GM12878 (cell line): ENCODE results near the gene PKHD1. TPM values are rescaled to one million over a fixed set of nuclear protein-coding genes. Genes with fewer than 3 reads are reported as not detected.

Source experiments
- ATAC-seq: fragments of 200-7000 bp; cut with Tn5 transposase; 3 replicates; pipeline ENCODE4 v1.9.1; 2020; ENCODE audit warnings: mild to moderate bottlenecking, moderate library complexity
- BruUV-seq: library from RNA; stranded (reverse); fragments of 400-500 nt; replicated peaks from 2 replicates; lab custom pipeline; 2021; lab: Mats Ljungman, UMichigan
- CTCF ChIA-PET: fragments of 300-600 bp; sonication (Branson Sonifier 250); formaldehyde crosslinking; extraction: SDS; loops from one replicate; lab custom pipeline; 2021; ENCODE audit warnings: inconsistent platforms; lab: Yijun Ruan, JAX
- POLR2A ChIA-PET: fragments of 350-600 bp; formaldehyde crosslinking; extraction: SDS; loops from one replicate; lab custom pipeline; 2021; ENCODE audit warnings: inconsistent platforms; lab: Charles Lee
- RAD21 ChIA-PET: fragments of 300-600 bp; sonication (Branson Sonifier 250); formaldehyde crosslinking; loops from one replicate; lab custom pipeline; 2023; ENCODE audit warnings: antibody characterized with exemption; ENCODE audit not compliant: unreplicated experiment; lab: Charles Lee
- SMC1A ChIA-PET: fragments of 300-600 bp; sonication (Branson Sonifier 250); formaldehyde crosslinking; loops from one replicate; lab custom pipeline; 2023; ENCODE audit not compliant: unreplicated experiment, uncharacterized antibody; lab: Charles Lee
- DNase-seq: peaks from one replicate; pipeline ENCODE4 v3.0.0-alpha.2; 2011; ENCODE audit warnings: low read depth, low spot score
- FAIRE-seq: peaks from 3 replicates; lab custom pipeline; 2011; peaks lifted over from hg19 to GRCh38; lab: Jason Lieb, UNC
- H2AFZ ChIP-seq: 2 replicates; pipeline ENCODE4 v1.6.0; 2011; ENCODE audit warnings: low read depth, low read length, control low read depth; ENCODE audit not compliant: control insufficient read depth
- H3K27ac ChIP-seq: 2 replicates; pipeline ENCODE4 v1.5.1; 2011; ENCODE audit warnings: control low read depth; ENCODE audit not compliant: control insufficient read depth, insufficient read depth
- H3K27me3 ChIP-seq, 2 experiments: replicated peaks in 1 of 2; 2 replicates each; pipeline versions ENCODE4 v1.6.0 to v1.6.1; 2011; ENCODE audit warnings: low read length in 1 of 2; ENCODE audit not compliant: control insufficient read depth in 2 of 2, insufficient read depth in 2 of 2
- H3K36me3 ChIP-seq, 2 experiments: 2 replicates each; pipeline ENCODE4 v1.5.1; 2011; ENCODE audit warnings: low read length in 1 of 2; ENCODE audit not compliant: control insufficient read depth in 2 of 2, insufficient read depth in 2 of 2
- H3K4me1 ChIP-seq: 2 replicates; pipeline ENCODE4 v1.6.1; 2011; ENCODE audit warnings: mild to moderate bottlenecking, low read length, moderate library complexity, mixed read lengths; ENCODE audit not compliant: control insufficient read depth, insufficient read depth
- H3K4me2 ChIP-seq: 2 replicates; pipeline ENCODE4 v1.6.0; 2011; ENCODE audit warnings: control low read depth; ENCODE audit not compliant: control insufficient read depth, insufficient read depth
- H3K4me3 ChIP-seq: fragments of 200-600 bp; sonication (generic); 2 replicates; pipeline ENCODE4 v1.5.1; 2016
- H3K79me2 ChIP-seq: 2 replicates; pipeline ENCODE4 v1.6.0; 2011; ENCODE audit warnings: low read length; ENCODE audit not compliant: control insufficient read depth, insufficient read depth
- H3K9ac ChIP-seq: 2 replicates; pipeline ENCODE4 v1.8.0; 2011; ENCODE audit warnings: low read length, control low read depth, mixed read lengths; ENCODE audit not compliant: control insufficient read depth, insufficient read depth
- H3K9me3 ChIP-seq: replicated peaks from 3 replicates; pipeline ENCODE4 v1.5.1; 2011; ENCODE audit warnings: mild to moderate bottlenecking, low read length; ENCODE audit not compliant: control insufficient read depth, insufficient read depth
- H4K20me1 ChIP-seq: 2 replicates; pipeline ENCODE4 v1.6.0; 2011; ENCODE audit not compliant: control insufficient read depth, insufficient read depth
- BRCA1 ChIP-seq: IDR thresholded peaks from 2 replicates; pipeline ENCODE4 v1.6.1; 2011; ENCODE audit warnings: low read depth, low read length, improper control_type of control experiment
- EP300 ChIP-seq, 2 experiments: fragments of 150-350 bp in 1 of 2; IDR thresholded peaks; 2 replicates each; pipeline ENCODE4 v1.6.1; 2011 to 2012; ENCODE audit warnings: low read depth in 2 of 2, low read length in 2 of 2, borderline replicate concordance in 1 of 2, improper control_type of control experiment in 1 of 2, inconsistent platforms in 1 of 2; ENCODE audit not compliant: control insufficient read depth in 1 of 2
- MYB ChIP-seq: fragments of 150-350 bp; IDR thresholded peaks from 2 replicates; pipeline ENCODE4 v1.6.1; 2014; ENCODE audit warnings: mild to moderate bottlenecking, low read depth, low read length, borderline replicate concordance
- PRDM15 ChIP-seq: fragments of 450-650 bp; formaldehyde crosslinking; IDR thresholded peaks from 2 replicates; pipeline ENCODE4 v1.4.0; 2020; ENCODE audit warnings: mild to moderate bottlenecking, moderate library complexity
- SIX5 ChIP-seq: IDR thresholded peaks from 2 replicates; pipeline ENCODE4 v1.6.1; 2011; ENCODE audit warnings: mild to moderate bottlenecking, low read depth, low read length, moderate library complexity; ENCODE audit not compliant: severe bottlenecking
- STAT3 ChIP-seq: IDR thresholded peaks from 2 replicates; pipeline ENCODE4 v1.6.1; 2011; ENCODE audit warnings: low read depth, low read length, improper control_type of control experiment
- YY1 ChIP-seq: IDR thresholded peaks from 2 replicates; pipeline ENCODE4 v1.6.1; 2011; ENCODE audit warnings: low read depth, mild to moderate bottlenecking, low read length
- WGBS: methylation state at CpG from one replicate; pipeline ENCODE4 v1.1.6; 2016; ENCODE audit warnings: low lambda C conversion rate; ENCODE audit not compliant: insufficient replicate concordance, insufficient coverage; ENCODE audit errors: missing lambda C conversion rate; 5-methylcytosine and 5-hydroxymethylcytosine counted together
- in situ Hi-C: fragments of 300-500 bp; cut with MboI; formaldehyde crosslinking; loops from 9 replicates; pipeline ENCODE4 v1.14.3; 2018; ENCODE audit warnings: mixed read lengths
- intact Hi-C: fragments of 100-400 bp; cut with micrococcal nuclease; formaldehyde crosslinking; loops from one replicate; pipeline ENCODE4 v1.14.2; 2022; ENCODE audit not compliant: unreplicated experiment
- polyA plus RNA-seq, 11 experiments: library from polyadenylated mRNA; depleted of rRNA in 4 of 11; unstranded in 6 of 11; stranded (reverse) in 5 of 11; fragments of >200 nt; fragmentation: Nextera tagmentation in 4 of 11; fragmentation: Illumina TruSeq in 1 of 11; extraction: Ambion mirVana in 4 of 11; extraction: Trizol in 1 of 11; gene quantifications; 1 replicate in 1 of 11; 2 replicates in 10 of 11; pipeline versions ENCODE4 v1.2.1 to v1.2.3, GENCODE V29; 2011 to 2016; ENCODE audit warnings: inconsistent platforms in 2 of 11, missing spikeins in 2 of 11, low read depth in 1 of 11
- total RNA-seq, 4 experiments: library from RNA; depleted of rRNA in 3 of 4; stranded (reverse); fragments of >200 nt in 3 of 4; fragmentation: Illumina TruSeq in 1 of 4; extraction: Trizol in 1 of 4; gene quantifications; 2 replicates each; pipeline versions ENCODE4 v1.2.1 to v1.2.3, GENCODE V29; 2013 to 2021

PKHD1 gene
- total and polyA plus RNA-seq, 10 of the 15 experiments (the other 5 are each of a cell fraction or from before 2014, with no cell fraction given): under 0.01 to 0.90 (median 0.02) TPM; not detected in 1

- RAD21 ChIA-PET: interaction anchor here (0.6 to 3.1 kb wide), 9 partner anchors 69 to 195 kb away, joined by 3 to 37 read pairs (median 5); no protein-coding TSS in a partner anchor
- 50% methylated on average over 16 of the region's 16 CpGs for WGBS
- H3K4me1 ChIP-seq: no peaks in the 10 kb centered on the region
- no peak for DNase-seq
- H3K9ac ChIP-seq: no peak overlapping the region
- SMC1A ChIA-PET: interaction anchor here (0.8 to 6.7 kb wide), 15 partner anchors 10 to 167 kb away, joined by 3 to 83 read pairs (median 5); no protein-coding TSS in a partner anchor
- intact Hi-C loops (loop anchor here (1.0 to 10.0 kb wide), 4 partner anchors 79 to 290 kb away; no protein-coding TSS in a partner anchor), in situ Hi-C loops (loop anchor here (5.0 to 10.0 kb wide), 3 partner anchors 107 to 380 kb away; no protein-coding TSS in a partner anchor)
- ATAC-seq: no peak; the same call in 2 of the 3 replicates
- TF ChIP-seq EP300 (IDR thresholded peaks at IDR 0.05; ENCODE audit: borderline replicate concordance in 1 of 2, control insufficient read depth in 1 of 2, low read depth in 2 of 2, low read length in 2 of 2) (no peak), PRDM15 (CRISPR knock-in tag) (no peak), BRCA1 (no peak), MYB (no peak), SIX5 (no peak), YY1 (no peak), STAT3 (no peak)
- H3K4me2 ChIP-seq: no peak overlapping the region
- FAIRE-seq: no peak
- no peaks in the 10 kb centered on the region for H3K27me3 ChIP-seq
- H4K20me1 ChIP-seq: no peaks in the 10 kb centered on the region
- BruUV-seq: no TSS peak
- no peak overlapping the region for H3K4me3 ChIP-seq
- no peak overlapping the region for H3K27ac ChIP-seq
- no peaks in the 10 kb centered on the region for H3K36me3 ChIP-seq
- no peak overlapping the region for H2AFZ ChIP-seq
- CTCF ChIA-PET: interaction anchor here (0.7 to 4.3 kb wide), 16 partner anchors 10 to 195 kb away, joined by 3 to 73 read pairs (median 5); no protein-coding TSS in a partner anchor
- no peaks in the 10 kb centered on the region for H3K79me2 ChIP-seq
- POLR2A ChIA-PET: no interaction called here
- no peaks in the 10 kb centered on the region for H3K9me3 ChIP-seq
These were observed 232.5 kb downstream of the PKHD1 start for GRCh38 chr6:51854876-51855275.
